Central memory CD8-positive, alpha-beta T cell (primary cell): ENCODE measurements around the gene HOXA6.

ENCODE experiments used
- ATAC-seq: fragments of 150-1000 bp; cut with Tn5 transposase; replicated peaks from 2 replicates; pipeline ENCODE4 v1.10.0; 2022; ENCODE audit warnings: mild to moderate bottlenecking, moderate FRiP score, moderate number of reproducible peaks; ENCODE audit not compliant: poor library complexity, severe bottlenecking; ENCODE audit errors: extremely low read depth
- DNase-seq, 2 donors: peaks; one replicate each; pipeline ENCODE4 v3.0.0; 2021; ENCODE audit warnings: low spot score in 2 of 2
- H3K27ac Mint-ChIP-seq: one replicate; pipeline ENCODE4 v1.8.0; 2022; ENCODE audit warnings: low read depth, mild to moderate bottlenecking, moderate library complexity, mixed read lengths
- H3K27me3 Mint-ChIP-seq: one replicate; pipeline ENCODE4 v1.8.0; 2022; ENCODE audit warnings: mixed read lengths
- H3K36me3 Mint-ChIP-seq: one replicate; pipeline ENCODE4 v1.8.0; 2022; ENCODE audit warnings: mild to moderate bottlenecking, moderate library complexity, mixed read lengths; ENCODE audit not compliant: insufficient read depth
- H3K4me1 Mint-ChIP-seq: one replicate; pipeline ENCODE4 v1.8.0; 2022; ENCODE audit warnings: mixed read lengths
- H3K4me3 Mint-ChIP-seq: one replicate; pipeline ENCODE4 v1.8.0; 2022; ENCODE audit warnings: mild to moderate bottlenecking, moderate library complexity, mixed read lengths
- H3K9me3 Mint-ChIP-seq: one replicate; pipeline ENCODE4 v1.8.0; 2022; ENCODE audit warnings: mixed read lengths

The HOXA6 gene

GRCh38 chr7:27126596-27127327, 20.8 kb downstream of the HOXA6 start:
- Mint-ChIP-seq H3K36me3 (no peaks in the 10 kb centered on the region), H3K27ac (no peak overlapping the region), H3K4me1 (no peaks in the 10 kb centered on the region), H3K27me3 (peaks cover 60% of the 10 kb centered on the region), H3K4me3 (no peak overlapping the region), H3K9me3 (no peaks in the 10 kb centered on the region)
- DNase-seq (no peak), ATAC-seq (no peak)

GRCh38 chr7:27125986-27126394, 21.6 kb downstream of the HOXA6 start:
- H3K9me3 Mint-ChIP-seq = no peaks in the 10 kb centered on the region

GRCh38 chr7:27124902-27125689, 22.5 kb downstream of the HOXA6 start:
- Mint-ChIP-seq H3K4me1 (no peaks in the 10 kb centered on the region), H3K27me3 (peaks cover 60% of the 10 kb centered on the region), H3K36me3 (no peaks in the 10 kb centered on the region), H3K4me3 (no peak overlapping the region), H3K9me3 (no peaks in the 10 kb centered on the region), H3K27ac (no peak overlapping the region)
- no peak for DNase-seq
- no peak for ATAC-seq

More at GRCh38 chr7:27125986-27126394, 21.6 kb downstream of the HOXA6 start:
- Mint-ChIP-seq H3K27ac (no peak overlapping the region), H3K27me3 (peaks cover 60% of the 10 kb centered on the region), H3K4me3 (no peak overlapping the region), H3K4me1 (no peaks in the 10 kb centered on the region), H3K36me3 (no peaks in the 10 kb centered on the region)
- ATAC-seq (no peak), DNase-seq (no peak)

- H3K9me3 Mint-ChIP-seq = no peaks in the 10 kb centered on the region
- H3K36me3 Mint-ChIP-seq = no peaks in the 10 kb centered on the region
- no peak for ATAC-seq
- H3K4me3 Mint-ChIP-seq = no peak overlapping the region
- peaks cover 58% of the 10 kb centered on the region for H3K27me3 Mint-ChIP-seq
- no peak overlapping the region for H3K27ac Mint-ChIP-seq
- H3K4me1 Mint-ChIP-seq = no peaks in the 10 kb centered on the region
- DNase-seq = no peak
Observed at GRCh38 chr7:27124096-27124901, 23.3 kb downstream of the HOXA6 start.

- Mint-ChIP-seq H3K9me3 (no peaks in the 10 kb centered on the region), H3K27ac (no peak overlapping the region), H3K4me3 (no peak overlapping the region), H3K4me1 (no peaks in the 10 kb centered on the region), H3K27me3 (peaks cover 51% of the 10 kb centered on the region), H3K36me3 (no peaks in the 10 kb centered on the region)
- ATAC-seq (no peak), DNase-seq (no peak)
Observed at GRCh38 chr7:27123477-27124053, 24.0 kb downstream of the HOXA6 start.

GRCh38 chr7:27123007-27123476, 24.5 kb downstream of the HOXA6 start:
- ATAC-seq (no peak), DNase-seq (no peak)
- H3K4me3 Mint-ChIP-seq = no peak overlapping the region
- no peaks in the 10 kb centered on the region for H3K36me3 Mint-ChIP-seq
- no peaks in the 10 kb centered on the region for H3K9me3 Mint-ChIP-seq
- no peak overlapping the region for H3K27ac Mint-ChIP-seq
- H3K27me3 Mint-ChIP-seq = peaks cover 48% of the 10 kb centered on the region
- no peaks in the 10 kb centered on the region for H3K4me1 Mint-ChIP-seq

GRCh38 chr7:27122077-27122910, 25.3 kb downstream of the HOXA6 start:
- no peaks in the 10 kb centered on the region for H3K36me3 Mint-ChIP-seq
- no peak for DNase-seq
- no peak for ATAC-seq
- H3K27ac Mint-ChIP-seq = no peak overlapping the region
- H3K4me1 Mint-ChIP-seq = no peaks in the 10 kb centered on the region
- no peaks in the 10 kb centered on the region for H3K9me3 Mint-ChIP-seq
- H3K4me3 Mint-ChIP-seq = no peak overlapping the region
- H3K27me3 Mint-ChIP-seq = peaks cover 48% of the 10 kb centered on the region

GRCh38 chr7:27121684-27122076, 25.9 kb downstream of the HOXA6 start:
- Mint-ChIP-seq H3K27me3 (peaks cover 46% of the 10 kb centered on the region), H3K4me1 (no peaks in the 10 kb centered on the region), H3K4me3 (no peak overlapping the region), H3K27ac (no peak overlapping the region), H3K36me3 (no peaks in the 10 kb centered on the region), H3K9me3 (no peaks in the 10 kb centered on the region)
- no peak for DNase-seq
- ATAC-seq = no peak

GRCh38 chr7:27119412-27119911, 28.1 kb downstream of the HOXA6 start:
- H3K27me3 Mint-ChIP-seq = peaks cover 24% of the 10 kb centered on the region
- H3K4me1 Mint-ChIP-seq = no peaks in the 10 kb centered on the region
- no peak overlapping the region for H3K4me3 Mint-ChIP-seq
- DNase-seq = no peak
- H3K36me3 Mint-ChIP-seq = no peaks in the 10 kb centered on the region
- no peak for ATAC-seq
- H3K9me3 Mint-ChIP-seq = no peaks in the 10 kb centered on the region
- no peak overlapping the region for H3K27ac Mint-ChIP-seq

GRCh38 chr7:27118580-27118979, 29.0 kb downstream of the HOXA6 start:
- Mint-ChIP-seq H3K4me3 (no peak overlapping the region), H3K27me3 (peaks cover 15% of the 10 kb centered on the region), H3K27ac (no peak overlapping the region), H3K9me3 (no peaks in the 10 kb centered on the region), H3K4me1 (no peaks in the 10 kb centered on the region), H3K36me3 (no peaks in the 10 kb centered on the region)
- ATAC-seq (no peak), DNase-seq (no peak)

- Mint-ChIP-seq H3K4me1 (no peaks in the 10 kb centered on the region), H3K27me3 (peaks cover 14% of the 10 kb centered on the region), H3K27ac (no peak overlapping the region), H3K36me3 (no peaks in the 10 kb centered on the region), H3K9me3 (no peaks in the 10 kb centered on the region), H3K4me3 (no peak overlapping the region)
- ATAC-seq (no peak), DNase-seq (no peak)
Observed at GRCh38 chr7:27117887-27118491, 29.6 kb downstream of the HOXA6 start.
